ENCODE results near the gene NUP62CL.
"Not testable (repeated sequence)": the region's sequence is repeated elsewhere in the genome, so short reads cannot be mapped to it uniquely, and the experiment has no call there.

NUP62CL gene, protein sequence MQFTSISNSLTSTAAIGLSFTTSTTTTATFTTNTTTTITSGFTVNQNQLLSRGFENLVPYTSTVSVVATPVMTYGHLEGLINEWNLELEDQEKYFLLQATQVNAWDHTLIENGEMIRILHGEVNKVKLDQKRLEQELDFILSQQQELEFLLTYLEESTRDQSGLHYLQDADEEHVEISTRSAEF

DNA sequence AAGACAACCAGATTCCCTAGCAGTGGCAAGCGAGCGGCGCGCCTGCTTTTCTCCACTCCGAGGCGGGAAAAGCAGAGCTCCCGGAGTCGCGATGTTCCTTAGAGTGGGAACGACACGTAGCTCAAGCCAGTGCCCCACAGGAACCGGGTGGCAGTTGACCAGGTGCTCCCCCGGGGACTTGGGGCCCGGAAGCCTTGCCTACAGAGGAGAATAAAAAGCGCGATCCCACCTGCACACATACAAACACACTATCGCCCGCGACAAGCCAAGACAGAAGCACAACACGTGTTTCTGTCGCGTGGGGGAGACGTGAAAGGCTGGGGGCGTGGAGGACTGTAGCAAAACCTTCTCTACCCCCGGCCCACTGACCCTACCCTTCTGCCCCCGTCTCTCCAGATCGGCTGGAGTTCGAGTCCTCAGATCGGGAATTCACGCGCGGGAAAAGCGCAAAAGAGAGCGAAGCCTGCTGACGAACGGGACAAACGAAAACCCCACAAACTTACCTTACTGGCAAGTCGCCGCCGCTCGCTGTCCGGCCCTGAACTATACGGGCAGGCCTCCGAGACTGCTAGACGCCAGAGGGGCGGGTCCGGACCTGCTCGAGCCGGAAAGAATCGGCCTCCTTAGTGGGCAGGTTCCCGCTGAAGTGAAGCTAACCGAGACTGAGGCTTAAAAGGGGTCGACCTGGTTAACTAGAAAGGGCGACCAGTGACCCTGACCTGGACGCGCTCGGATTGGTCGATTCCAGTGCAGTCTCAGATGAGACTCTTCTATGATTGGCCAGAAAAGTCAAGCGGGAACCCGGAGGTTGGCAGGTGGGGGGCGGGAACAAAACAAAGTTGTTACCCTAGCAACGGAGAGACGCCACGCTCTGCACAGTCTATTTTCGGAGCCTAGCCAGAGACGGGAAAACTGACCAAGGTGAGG is at the start of gene NUP62CL, which contains the start of gene DNAAF6:
Gene NUP62CL, minus strand, starts transcription at position 664 of the 927 bp plus-strand sequence. CDS start 31,287 bp downstream, outside the sequence.
Gene DNAAF6, plus strand, starts transcription at position 842 of the 927 bp plus-strand sequence. CDS start 6,265 bp downstream, outside the sequence.
- DNase-seq: peak; percentile 92

DNA sequence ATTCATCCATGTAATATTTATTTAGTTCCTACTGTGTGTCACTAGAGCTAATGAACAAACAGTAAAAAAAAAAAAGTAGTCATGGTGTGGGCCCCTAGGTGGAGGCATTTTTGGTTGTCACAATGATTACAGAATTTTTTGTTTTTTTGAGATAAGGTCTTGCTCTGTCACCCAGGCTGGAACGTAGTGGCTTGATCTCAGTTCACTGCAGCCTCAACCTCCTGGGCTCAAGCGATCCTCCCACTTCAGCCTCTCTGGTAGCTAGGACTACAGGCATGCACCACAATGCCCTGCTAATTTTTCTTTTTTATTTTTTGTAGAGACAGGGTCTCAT is 22.2 kb upstream of the NUP62CL start:
- DNase-seq: peak; percentile 3

DNA sequence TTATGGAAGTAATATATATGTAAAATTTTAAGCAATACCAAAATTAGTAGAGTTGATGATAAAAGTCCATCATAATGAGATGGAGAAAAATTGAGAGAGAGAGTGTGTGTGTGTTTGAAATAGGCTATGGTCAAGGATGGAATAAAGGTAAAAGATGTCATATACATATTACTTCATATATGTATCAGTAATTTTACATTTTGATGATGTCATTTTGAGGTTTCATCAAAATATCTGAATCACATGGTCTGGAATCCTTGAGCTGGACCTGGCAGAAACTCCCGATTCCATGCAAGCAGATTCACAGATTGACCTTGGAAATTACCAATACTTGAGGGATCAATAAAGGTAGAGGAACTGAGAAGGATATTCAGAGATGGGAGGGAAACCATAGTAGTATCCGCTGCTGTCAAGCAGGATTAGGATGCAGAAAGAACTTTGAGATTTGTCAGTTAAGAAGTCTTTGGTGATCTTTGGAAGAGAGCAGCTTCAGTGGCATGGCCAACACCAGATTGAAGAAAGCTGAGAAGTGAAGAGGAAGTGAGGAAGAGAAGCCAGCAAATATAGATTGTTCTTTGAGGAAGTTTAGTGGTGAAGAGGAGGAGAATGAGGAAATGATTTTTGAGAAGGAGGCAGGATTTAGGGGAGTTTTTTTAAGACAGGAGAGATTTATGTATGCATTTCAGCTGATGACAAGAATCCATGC is 21.7 kb upstream of the NUP62CL start:
- no peak for DNase-seq

DNA sequence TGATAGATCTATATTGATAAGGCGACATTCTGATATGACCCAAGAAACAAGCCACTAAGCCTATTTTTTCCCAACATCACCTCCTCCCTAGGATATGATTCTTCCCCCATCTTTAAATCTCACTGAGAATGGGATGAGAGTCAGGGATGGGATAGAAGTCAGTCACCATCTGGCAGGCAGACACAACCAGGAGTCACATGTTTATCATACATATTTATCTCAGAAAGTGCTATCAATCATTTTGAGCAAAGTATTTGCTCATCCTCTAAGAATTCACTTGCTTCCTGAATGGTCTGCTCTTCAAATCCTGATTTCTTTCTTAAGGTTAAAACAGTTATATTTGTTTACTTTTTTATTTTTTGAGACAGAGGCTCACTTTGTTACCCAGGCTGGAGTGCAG is 20.5 kb upstream of the NUP62CL start:
- DNase-seq: no peak

DNA sequence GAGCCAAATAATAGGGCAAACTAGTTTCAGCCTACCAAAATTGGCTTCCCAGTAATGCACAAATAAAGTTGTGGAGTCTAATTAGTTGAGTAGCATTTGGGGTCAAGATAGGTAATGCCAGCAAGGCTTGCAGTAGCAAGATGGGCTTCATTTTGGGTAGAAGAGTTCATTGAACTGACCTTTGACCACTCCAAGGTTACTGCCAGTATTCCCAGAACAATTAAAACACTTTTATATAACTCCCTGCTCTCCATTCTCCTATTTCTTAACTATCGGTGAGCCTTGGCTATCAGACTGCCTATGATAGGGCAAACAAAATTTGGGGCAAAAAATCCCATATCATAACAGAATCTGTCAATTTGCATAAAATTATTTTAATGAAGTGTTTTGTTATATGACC is 7.2 kb upstream of the NUP62CL start:
- DNase-seq: no peak

DNA sequence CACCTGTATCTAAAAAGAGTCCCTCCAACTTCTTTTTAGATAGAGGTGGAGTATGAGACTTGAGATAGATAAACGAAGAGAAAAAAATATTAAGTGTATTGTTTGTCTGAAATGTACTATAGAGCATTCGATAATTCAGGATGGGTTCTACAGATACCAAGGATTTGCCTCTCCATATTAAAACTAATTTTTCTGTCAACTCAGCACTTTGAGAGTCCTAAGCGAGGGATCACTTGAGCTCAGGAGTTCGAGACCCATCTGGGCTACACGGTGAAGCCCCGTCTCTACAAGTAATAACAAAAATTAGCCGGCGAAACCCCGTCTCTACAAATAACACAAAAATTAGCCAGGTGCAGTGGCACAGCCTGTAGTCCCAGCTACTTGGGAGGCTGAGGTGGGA is 1.7 kb upstream of the NUP62CL start:
- DNase-seq: no peak

DNA sequence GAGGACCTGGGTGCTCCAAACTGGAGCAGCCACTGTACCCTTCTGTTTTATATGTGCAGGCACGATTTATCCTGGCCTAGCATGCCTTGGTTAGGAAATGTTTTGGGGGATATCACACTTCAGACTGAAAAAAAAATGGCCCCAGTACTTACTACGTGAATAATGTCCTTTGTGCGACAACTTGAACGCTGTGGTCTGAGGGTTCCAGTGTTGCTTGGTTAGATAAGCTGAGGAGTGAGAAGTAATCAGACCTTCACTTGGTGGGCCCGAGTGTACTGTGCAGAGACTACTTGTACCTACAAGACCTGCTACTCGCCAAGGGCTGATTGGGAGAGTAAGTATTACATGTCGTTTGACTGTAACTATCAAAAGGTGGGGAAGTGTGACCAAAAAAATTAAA is 856 bp upstream of the NUP62CL start:
- peak; percentile 6 for DNase-seq

DNA sequence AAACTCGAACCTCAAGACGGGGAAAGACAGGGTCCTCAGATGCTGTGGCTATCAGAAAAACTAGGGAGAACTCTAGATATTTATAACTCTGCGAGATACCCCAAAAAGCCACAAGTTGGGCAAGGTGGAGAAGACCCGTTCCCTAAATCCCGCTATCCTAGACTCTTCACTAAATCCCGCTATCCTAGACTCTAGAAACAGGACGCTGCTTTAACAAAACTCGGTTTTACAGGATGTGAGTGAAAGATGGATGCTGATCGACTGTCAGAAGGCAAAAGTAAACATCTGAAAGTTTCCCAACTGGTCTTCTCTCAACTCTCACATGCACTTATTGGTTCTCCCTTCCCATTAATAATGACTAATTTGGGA is 448 bp upstream of the NUP62CL start:
- no peak for DNase-seq

DNA sequence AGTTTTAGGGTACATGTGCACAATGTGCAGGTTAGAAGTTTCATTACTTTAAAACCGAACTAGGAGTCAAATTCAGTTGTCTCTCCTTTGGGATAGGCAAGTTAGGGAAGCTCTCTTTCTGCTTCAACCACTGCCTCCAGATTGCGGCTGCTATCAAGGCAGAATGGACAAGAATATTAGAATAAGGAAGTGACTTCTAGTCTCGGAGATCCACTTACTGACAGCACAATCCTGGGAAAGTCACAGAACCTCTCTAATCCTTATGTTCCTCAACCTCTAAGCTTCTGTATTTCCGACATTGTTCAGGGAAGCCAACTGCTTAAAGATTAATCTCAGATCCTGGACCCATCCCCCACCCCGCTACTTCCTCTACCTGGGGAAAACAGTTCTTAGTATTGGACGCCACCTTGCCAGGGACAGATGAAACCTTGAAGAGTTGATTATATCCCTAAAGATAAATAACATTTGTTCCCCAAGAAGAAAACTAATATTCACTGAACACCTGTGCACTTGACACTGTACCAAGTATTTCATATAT is 2.1 kb downstream of the NUP62CL start:
- no peak for DNase-seq

DNA sequence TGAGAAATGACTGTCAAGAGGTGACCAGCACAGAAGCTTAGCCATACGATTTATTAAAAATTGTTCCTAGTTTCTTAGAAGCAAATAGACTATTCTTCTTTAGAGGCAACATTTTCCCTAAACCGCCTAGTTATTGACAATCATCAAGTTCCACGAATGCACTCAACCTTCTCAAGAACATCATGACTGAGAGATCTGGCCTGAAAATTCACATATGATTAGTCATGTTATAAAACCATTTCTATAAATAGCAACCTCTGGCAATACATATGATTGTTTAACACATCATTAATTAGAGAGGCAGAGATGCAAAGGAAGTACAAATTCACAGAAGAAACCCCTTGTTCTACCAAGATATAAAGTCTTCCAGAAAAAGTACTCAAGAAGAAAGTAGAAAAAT is 6.7 kb downstream of the NUP62CL start:
- DNase-seq: no peak

DNA sequence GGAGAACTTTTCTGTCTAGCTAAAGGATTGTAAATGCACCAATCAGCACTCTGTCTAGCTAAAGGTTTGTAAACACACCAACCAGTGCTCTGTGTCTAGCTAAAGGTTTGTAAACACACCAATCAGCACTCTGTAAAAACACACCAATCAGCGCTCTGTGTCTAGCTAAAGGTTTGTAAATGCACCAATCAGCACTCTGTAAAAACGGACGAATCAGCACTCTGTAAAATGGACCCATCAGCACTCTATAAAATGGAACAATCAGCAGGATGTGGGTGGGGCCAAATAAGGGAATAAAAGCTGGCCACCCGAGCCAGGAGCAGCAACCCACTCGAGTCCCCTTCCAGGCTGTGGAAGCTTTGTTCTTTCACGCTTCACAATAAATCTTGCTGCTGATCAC is 8.2 kb downstream of the NUP62CL start:
- DNase-seq: not testable (repeated sequence)

DNA sequence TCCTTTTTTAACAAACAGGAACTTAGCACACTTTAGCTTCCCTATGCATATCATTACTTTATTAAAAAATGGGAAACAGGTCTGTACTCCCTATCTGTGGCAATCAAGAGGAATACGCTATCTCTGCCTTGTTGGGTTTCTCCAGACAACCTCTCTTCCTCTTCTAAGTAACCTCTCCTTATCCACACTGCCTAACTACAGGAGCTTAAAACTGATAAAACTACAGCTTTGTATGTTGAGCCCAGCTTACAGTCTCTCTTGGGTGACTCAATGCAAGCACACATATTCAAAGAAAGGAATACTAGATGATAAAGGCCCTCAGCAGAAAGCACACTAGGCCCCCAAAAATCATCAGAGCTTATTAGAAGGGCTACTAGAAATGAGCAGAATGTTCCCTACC is 8.9 kb downstream of the NUP62CL start:
- DNase-seq: peak; percentile 52

DNA sequence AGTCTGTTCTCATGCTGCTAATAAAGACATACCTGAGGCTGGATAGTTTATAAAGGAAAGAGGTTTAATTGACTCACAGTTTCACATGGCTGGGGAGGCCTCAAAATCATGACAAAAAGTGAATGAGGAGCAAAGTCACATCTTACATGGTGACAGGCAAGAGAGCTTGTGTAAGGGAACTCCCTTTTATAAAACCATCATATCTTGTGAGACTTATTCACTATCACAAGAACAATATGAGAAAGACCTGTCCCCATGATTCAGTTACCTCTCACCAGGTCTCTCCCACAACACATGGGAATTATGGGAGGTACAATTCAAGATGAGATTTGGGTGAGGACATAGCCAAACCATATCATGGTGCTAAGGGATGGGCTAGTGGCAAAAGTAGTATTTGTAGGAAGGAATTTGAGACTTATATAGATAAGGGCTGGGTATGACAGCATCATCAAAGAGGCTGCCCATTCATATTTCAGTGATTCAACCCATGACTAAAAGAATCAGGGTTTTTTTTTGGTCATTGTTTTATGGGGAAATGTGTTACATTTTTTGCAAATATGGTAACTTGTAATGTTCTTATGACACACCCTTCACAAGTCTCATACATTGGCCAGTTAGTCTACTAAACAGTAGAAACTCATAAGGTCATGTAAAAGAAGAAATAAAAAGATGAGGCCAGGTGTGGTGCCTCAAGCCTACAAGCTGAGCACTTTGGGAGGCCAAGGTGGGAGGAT is 34.7 kb downstream of the NUP62CL start:
- DNase-seq: no peak

DNA sequence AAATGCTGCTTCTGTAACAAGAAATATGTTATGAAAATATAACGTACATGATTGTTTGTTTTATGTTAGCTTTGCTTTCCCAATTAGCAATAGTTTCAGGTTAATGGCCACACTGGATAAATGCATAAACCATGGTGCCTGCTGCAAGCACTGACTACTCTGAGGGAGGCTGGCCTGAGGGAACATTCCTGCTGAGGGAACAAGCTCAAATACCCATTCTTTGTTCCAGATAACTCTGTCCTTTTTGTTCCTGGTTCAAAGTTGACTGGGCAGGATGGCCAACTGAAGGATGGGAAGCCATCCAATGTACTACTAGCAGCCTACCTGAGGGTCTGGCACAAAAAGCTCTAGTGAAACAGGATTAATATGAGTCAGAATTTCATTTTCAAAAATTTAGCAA is 37.5 kb downstream of the NUP62CL start:
- no peak for DNase-seq

DNA sequence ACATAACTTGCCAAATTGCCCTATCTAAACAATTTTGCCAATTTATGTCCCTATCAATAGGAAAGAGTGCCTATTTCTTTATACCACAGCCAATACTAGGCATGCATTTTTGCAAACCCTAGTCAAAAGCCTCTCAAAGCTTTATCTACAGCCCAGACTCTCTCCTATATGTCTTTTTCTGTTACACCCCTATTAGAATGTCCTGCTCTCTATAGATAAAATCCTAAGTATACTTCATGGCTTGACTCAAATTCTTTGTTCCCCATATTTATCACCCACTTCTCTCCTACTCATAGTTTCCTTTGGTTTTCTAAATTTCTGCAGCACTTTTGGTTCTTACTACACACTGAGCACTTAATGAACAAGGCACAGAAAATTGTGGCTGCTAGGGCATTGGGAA is 38.0 kb downstream of the NUP62CL start:
- peak; percentile 86 for DNase-seq

DNA sequence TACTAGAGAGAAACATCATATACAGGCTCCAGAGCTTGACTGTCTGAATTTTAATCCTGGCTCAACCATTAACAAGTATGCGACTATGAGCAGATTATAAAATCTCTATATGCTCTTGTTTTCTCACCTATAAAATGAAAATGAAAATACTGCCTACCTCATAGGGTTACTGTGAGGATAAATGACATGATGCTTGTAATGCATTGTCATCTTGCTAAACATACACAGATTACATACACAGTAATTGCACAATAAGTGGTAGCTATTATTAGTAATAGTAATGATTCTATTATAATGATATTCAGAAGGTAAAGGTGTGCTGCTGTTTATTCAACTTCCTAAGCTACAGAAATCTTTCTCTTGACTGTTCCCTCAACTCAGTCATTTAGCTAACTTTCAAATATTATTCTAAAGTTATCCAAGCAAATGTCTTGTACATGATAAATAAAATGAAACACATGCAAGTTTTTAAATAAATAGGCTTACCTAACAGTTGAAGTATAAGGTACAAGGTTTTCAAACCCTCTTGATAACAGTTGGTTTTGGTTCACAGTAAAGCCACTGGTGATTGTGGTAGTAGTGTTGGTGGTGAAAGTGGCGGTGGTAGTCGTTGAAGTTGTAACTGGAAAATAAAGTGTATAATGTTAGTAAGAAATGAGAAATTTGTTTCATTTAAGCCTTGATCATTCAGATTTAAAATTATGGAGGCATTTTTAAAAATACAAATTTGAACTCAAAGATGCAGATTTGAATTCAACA is 38.9 kb downstream of the NUP62CL start:
- DNase-seq: no peak

DNA sequence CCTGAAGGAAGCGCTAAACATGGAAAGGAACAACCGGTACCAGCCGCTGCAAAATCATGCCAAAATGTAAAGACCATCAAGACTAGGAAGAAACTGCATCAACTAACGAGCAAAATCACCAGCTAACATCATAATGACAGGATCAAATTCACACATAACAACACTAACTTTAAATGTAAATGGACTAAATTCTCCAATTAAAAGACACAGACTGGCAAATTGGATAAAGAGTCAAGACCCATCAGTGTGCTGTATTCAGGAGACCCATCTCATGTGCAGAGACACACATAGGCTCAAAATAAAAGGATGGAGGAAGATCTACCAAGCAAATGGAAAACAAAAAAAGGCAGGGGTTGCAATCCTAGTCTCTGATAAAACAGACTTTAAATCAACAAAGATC is 48.6 kb downstream of the NUP62CL start:
- DNase-seq: not testable (repeated sequence)

DNA sequence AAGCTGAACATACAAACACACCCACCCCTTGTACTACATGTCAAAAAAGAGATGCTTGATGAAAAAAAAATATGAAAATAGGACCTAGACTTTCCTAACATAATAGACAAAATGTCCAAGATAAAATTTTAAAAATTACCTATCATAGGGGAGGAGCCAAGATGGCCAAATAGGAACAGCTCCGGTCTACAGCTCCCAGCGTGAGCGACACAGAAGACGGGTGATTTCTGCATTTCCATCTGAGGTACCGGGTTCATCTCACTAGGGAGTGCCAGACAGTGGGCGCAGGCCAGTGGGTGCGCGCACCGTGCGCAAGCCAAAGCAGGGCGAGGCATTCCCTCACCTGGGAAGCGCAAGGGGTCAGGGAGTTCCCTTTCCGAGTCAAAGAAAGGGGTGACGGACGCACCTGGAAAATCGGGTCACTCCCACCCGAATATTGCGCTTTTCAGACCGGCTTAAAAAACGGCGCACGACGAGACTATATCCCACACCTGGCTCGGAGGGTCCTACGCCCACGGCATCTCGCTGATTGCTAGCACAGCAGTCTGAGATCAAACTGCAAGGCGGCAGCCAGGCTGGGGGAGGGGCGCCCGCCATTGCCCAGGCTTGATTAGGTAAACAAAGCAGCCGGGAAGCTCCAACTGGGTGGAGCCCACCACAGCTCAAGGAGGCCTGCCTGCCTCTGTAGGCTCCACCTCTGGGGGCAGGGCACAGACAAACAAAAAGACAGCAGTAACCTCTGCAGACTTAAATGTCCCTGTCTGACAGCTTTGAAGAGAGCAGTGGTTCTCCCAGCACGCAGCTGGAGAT is 50.4 kb downstream of the NUP62CL start:
- DNase-seq: not testable (repeated sequence)

DNA sequence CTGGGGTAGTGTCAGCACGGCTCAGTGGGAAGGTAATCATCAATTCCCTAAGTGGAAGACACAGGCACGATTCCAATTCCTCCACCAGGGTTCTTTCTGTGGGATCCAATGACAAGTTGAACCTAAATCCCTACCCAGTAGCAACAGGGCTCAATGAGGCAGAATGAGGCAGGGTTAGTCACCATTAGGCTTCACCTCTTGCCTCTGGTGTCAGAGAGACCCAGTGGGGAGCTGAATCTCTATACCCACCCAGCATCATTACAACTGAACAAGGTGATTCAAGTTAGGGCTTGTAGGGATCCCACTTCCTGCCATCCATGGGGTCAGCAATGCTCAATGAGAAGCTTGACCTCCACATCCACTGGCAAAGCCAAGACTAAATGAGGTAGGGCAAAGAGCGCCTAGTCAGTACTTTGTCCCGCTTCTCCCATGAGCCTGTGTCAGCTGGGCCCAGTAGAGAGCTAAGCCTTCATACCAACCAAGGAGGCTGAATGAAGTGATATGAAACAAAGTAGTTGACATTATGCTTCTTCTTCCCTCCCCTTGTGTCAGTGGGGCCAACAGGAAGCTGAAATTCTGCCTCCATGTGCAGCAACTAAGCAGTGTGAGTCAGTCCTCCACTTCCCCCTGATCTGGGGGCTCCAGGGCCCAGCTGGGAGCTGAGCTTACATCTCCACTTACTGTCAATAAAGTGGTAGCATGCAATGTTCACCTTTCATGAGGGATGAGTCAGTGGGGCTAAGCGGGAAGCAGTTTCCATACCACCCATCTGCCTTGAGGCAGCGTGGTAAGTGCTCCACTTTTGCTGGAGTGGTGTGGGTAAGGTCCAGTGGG is 51.2 kb downstream of the NUP62CL start:
- no peak for DNase-seq

DNA sequence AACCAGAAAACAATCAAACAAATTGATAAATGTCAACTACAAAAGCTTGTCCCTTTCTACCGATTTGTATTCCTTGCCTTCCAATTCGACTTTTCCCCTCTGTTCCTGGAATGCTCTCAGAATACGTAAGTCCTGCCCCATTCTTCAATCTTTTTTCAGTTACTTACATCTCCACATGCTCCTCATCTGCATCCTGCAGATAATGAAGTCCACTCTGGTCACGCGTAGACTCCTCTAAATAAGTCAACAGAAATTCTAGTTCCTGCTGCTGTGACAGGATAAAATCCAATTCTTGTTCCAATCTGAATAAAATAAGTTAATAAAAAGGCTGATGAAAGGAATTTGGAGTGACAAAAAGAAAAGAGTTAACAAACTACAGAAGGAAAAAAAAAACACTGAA is 53.2 kb downstream of the NUP62CL start:
- peak; percentile 73 for DNase-seq

Data from hematopoietic multipotent progenitor cell treated with erythropoietin and hydrocortisone succinate and interleukin-3 and kit ligand, for 6 days (in vitro differentiated cells).